HUDEP-2 (cell line): ENCODE measurements around the gene AP3B1.

Experiments
- DNase-seq, 76 experiments: peaks; one replicate each; lab custom pipeline; 2025; ENCODE audit not compliant: unreplicated experiment in 76 of 76; lab: John Stamatoyannopoulos, UW

Gene AP3B1

GRCh38 chr5:77983482-77984199, 310.9 kb downstream of the AP3B1 start:
- no peak for DNase-seq

GRCh38 chr5:77981820-77982219, 312.7 kb downstream of the AP3B1 start:
- no peak for DNase-seq

GRCh38 chr5:77974576-77974975, 319.9 kb downstream of the AP3B1 start:
- no peak for DNase-seq

DNA sequence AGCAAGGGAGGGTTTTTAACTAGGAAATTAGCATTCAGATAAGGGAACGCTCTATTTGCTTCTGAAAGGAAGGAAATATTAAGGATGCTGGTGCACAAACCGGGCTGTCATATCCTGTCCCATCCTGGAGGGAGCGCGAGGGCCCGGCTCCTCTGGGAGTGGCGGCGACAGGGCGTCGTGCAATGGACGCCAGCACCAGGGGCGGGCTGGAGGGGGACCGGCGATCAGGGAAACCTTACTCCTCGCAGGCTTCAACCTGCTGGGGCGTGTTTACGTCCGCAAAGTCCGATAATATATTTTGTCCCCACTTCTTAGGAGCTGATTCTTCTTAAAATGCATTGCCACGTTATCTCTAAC, 321.3 kb downstream of the AP3B1 start:
- peak in 3 of 76 experiments; percentile 8 to 14 (median 11) for DNase-seq

GRCh38 chr5:77972469-77973252, 321.8 kb downstream of the AP3B1 start:
- DNase-seq = peak in 1 of 76 experiments; percentile 0

DNA sequence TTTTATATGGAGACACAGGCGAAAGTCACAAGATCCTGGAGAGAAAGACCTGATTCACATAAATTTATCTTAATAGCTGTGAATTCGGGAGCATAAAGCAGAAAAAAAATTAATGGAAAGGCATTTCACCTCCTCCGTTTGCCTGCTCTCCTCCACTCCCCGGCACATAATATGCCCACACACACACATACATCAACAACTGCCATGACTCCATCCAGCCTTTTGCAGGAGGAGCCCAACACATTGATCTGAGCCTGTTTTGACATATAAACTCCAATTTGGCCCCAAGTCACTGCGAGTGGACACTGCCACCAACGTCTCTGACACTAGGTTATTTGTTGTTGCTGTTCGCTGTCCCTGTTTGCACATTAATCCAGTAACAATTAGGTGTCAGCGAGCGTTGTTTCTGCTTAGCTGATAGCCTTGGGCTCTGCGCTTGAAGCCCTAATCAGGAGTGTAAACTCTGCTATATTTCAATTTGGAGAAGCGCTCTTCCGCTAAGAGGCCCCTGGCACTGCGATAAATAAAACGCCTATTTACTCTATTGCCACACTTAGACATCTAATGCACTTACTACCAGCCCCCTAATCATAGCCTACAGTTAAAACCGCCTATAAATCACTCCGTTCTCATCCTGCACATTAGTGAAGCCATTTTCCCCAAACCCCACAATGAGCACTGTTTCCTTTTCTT, 322.6 kb downstream of the AP3B1 start:
- DNase-seq = no peak

DNA sequence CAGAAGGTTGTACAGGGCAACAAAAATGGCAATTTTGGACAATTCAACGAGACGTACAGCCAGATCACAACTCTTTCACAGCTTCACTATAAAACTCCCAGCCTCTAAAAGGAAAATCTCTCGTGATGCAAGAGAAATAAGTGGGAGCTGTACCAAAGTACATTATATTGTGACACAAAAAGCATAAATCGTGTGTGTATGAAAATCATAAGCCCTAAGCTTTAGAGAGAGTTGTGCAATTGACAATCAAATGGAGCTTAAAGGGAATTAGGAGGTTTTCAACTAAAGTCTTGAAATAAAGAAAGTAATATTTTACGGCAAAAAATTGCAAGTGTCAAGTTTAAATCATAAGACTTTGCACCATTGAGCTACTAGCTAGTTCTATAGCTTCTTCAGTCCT, 323.6 kb downstream of the AP3B1 start:
- DNase-seq = no peak

- DNase-seq = no peak
Observed at GRCh38 chr5:77963795-77964194, 330.7 kb downstream of the AP3B1 start.

- no peak for DNase-seq
Observed at GRCh38 chr5:77960863-77961396, 333.6 kb downstream of the AP3B1 start.

DNA sequence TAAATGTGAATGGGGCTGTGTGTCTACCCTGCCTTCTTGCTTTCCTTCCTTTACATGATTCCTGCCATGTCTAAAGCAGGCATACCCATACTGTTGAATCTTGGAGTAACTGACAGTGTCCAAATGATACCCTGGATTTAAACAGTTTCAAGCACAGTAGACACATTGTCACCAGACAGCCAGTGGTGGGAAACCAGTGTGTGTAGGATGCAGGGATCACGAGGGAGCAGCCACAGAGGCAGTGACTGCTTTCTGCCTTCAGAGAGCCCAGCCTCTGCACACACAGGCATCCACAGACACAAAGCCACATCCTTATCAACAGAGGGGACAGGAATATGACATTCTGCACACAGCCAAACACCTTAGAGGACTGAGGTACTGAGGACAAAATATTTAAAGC, 334.2 kb downstream of the AP3B1 start:
- DNase-seq = no peak

- no peak for DNase-seq
Observed at GRCh38 chr5:77958642-77959330, 335.7 kb downstream of the AP3B1 start.

DNA sequence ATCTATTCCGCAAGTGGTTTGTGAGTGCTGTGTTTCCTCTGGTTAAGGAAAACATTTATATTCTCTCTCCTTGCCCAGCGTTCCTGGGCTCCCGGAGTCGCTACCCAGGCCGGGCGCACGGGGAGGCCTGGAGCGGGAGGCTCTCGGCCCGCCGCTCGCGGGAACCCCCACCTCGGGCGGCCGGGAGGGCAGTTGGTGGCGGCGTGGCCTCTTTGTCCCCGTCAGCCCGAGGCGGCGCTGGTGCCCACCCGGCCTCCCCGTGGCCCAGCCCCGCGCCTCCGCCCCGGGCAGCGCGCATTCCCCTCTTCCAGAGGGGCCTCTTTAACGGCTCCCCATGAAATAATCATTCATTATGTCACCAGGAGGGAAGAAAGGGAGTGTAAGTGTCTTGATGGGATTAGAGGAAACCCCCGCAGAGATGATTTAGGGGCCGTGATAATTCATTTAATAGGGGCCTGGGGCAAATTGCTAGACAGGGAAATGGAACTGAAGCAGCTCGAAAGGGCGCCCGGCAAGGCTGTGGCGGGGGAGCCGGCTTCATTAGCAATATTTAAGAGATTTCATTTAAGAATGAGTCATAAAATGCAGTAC, 336.5 kb downstream of the AP3B1 start:
- no peak for DNase-seq

- DNase-seq = no peak
Observed at GRCh38 chr5:77957516-77957915, 337.0 kb downstream of the AP3B1 start.

DNA sequence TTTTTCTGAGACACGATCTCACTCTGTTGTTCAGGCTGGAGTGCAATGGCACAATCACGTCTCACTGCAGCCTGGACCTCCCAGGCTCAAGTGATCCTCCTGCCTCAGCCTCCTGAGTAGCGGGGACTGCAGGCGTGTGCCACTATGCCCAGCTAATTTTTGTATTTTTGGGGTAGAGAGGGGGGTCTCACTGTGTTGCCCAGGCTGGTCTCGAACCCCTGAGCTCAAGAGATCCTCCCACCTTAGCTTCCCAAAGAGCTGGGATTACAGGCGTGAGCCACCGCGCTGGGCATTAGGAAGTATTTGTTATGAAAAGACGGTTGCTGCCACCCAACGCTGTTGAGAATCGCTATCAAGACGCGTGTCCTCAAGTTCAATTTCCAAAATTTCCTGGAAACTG, 337.4 kb downstream of the AP3B1 start:
- no peak for DNase-seq

DNA sequence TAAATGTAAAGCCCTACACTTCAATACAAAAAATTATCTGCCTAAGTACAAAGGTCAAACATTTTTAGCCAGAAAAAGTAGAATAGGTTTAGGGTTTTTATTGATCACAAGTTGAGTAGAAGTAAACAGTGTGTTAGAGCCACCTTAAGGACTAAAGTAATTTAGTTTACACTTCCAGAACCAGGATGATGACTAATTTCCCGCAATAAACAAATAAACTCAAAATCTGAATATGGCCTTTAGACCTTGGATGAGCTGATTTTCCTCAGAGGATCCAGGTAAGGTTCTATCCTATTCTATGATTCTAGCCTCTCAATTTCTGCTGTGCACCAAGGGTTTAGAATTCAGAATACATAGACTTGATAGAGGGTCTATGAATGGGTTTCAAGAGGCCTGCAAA, 338.9 kb downstream of the AP3B1 start:
- no peak for DNase-seq

DNA sequence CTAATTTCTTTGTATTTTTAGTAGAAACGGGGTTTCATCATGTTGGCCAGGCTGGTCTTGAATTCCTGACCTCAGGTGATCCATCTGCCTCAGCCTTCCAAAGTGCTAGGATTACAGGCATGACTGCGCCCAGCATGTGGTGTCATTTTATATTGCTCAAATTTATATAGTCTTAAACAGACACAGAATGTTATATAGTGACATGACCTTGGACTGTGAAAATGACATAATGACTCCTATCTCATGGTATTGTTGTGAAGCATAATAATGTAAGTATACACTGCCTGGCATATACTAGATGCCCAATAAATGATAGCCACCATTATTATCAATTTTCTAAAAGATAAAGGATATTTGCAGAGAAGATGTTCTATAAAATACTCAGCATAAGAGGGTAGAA, 341.1 kb downstream of the AP3B1 start:
- no peak for DNase-seq

DNA sequence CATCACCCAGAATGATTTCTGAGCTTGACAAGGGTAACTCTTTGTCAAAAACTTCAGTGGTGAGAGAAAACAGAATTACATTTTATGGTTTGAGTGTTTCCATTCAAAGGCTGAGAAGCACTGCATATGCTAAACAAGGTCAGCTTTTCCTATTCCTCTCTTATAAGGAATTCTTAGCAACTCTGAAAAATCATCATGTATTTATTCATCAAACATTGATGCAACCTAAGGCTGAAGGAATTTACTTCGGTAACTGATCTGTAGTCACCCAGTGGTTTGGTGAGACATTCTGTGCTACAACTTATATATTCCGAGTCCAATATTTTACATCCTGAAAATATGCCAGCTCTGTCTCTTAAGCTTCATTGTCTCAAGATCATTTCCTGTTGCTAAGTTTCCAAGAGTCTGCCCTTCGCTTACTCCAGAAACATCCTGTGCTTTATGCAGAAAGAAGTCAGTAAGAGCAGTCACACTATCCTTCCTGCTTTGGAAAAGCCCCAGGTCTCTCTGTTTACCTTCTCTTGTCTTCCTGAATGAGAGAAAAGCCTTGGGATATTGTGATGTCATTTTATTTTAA, 341.8 kb downstream of the AP3B1 start:
- DNase-seq = no peak
